GM18858 (cell line): ENCODE measurements around the gene NR5A2.

Experiments
- ATAC-seq: cut with Tn5 transposase; IDR thresholded peaks from one replicate; pipeline ENCODE4 v1.9.1; 2021; ENCODE audit not compliant: unreplicated experiment

The NR5A2 gene

GRCh38 chr1:200118779-200119505 lies 91.4 kb downstream of the NR5A2 start:
- ATAC-seq, result no peak

DNA sequence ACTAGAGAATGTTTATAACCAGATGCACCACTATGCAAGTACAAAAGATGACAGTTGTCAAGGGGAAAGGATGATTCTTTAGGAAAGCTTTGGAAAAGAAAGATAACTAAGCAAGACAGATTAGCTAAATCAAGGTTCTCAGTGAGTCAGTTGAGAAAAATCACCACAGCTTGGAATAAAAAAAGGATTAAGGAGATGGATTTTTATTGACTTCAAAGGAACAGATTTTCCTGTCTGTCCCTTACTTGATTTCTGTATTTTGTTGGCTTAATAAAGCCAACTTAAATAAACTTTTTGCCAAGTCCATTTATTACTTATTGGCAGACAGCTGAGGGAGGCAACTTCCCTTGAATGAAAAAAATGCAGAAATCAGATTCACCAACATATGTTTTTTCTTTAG lies 93.9 kb downstream of the NR5A2 start:
- ATAC-seq, result no peak

DNA sequence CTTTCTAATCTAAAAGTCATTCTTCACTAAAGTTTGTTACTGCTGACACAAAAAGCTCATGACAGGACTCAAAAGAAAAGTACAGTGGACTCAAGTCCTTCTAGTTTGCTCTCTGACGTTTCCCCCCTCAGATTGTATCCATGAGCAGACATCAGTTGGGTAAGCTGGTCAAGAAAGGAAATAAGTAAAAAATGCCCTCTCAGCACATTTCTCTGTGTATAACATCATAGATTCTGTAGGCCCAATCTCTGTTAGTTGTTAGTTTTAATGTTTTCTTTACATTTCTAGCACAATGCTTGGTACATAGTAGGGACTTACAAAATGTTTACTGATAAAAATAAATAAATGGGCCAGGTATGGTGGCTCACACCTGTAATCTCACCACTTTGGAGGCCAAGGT lies 96.8 kb downstream of the NR5A2 start:
- ATAC-seq, result no peak

- ATAC-seq, result no peak
These were observed 100.6 kb downstream of the NR5A2 start for GRCh38 chr1:200128081-200128480.

DNA sequence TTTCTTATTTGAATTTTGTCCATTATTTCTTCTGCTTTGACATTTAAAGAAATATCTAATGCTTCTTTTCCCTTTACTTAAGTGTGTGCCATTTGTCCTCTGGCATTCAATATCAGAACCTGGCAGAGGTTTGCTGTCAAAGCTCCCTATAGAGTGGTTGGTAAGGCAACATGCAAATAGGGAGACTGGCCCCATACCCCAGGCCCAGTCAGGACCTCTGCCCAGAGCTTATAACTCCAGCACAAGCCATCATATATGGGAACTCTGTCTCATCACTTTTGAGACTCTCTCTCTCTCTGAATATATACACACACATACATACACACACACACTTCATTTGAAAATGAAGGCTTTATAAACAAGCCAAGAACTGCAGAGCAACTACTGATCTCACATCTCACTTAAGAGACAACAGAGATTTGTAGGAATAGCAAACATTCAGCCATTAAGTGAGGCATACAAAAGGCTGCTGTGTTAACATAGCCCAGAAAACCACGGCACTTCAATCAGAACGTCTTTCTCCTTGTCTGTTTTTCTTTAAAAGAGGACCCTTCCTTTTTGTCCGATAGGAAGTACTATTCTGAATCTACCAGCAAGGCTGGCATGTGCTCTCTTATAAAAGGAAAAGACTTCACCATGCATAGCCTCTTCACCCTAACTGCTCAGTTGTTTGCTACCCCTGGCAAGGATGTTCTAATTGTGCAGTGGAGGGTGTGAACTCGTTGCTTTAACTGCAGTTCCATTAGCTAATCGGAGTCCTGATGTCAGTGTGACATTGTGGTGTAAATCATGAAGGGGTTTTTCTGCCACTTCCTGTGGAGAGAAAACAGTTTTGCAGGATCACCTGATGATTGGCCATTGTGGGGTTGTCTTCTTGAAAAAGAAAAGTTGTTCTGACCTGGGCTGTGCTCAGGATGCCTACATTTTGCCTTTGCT lies 101.7 kb downstream of the NR5A2 start:
- peak; percentile 60 for ATAC-seq

- ATAC-seq, result no peak
These were observed 103.0 kb downstream of the NR5A2 start for GRCh38 chr1:200130552-200130951.

DNA sequence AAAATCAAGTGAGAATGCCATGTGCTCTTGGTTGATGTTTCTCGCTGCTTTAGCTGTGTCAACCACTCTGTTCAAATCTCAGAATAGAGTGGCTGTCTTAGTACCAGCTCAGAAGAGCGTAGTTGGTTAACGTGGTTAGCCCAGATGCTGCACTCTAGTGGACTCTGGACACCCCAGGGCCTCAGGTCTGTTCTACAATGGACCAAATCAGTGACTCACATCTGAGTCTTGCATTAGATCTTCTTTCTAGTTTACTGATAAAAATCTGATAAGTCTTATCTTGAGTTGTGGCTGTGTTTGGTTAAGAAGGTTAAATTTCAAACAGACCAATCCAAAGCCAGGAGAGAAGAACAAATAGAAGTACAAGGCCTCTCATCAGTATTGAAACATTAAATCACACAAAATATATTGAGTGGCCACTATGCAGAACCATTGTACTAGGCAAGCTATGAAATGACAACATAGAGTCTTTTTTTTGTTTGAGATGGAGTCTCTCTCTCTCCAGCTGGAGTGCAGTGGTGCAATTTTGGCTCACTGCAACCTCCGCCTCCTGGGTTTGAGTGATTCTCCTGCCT lies 104.1 kb downstream of the NR5A2 start:
- ATAC-seq, result no peak

DNA sequence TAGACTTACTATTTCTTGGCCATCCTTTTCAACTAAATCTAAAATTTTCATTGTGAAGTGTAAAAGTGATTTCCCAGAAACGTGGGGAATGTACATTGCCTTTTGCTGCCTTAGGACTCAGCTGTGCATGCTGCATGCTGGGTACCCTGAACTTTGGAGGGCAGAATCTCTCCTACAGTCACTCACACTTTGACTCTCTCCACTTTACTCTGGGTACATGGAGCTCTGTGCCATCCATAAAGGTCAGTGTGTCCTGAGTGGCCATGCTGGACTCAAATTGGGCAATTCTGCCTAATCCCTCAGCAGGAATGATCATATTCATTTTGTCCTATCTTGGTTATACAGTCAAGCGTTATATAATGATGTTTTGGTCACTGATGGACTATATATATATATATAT lies 105.6 kb downstream of the NR5A2 start:
- no peak for ATAC-seq

- ATAC-seq, result no peak
These were observed 106.6 kb downstream of the NR5A2 start for GRCh38 chr1:200134116-200134515.

DNA sequence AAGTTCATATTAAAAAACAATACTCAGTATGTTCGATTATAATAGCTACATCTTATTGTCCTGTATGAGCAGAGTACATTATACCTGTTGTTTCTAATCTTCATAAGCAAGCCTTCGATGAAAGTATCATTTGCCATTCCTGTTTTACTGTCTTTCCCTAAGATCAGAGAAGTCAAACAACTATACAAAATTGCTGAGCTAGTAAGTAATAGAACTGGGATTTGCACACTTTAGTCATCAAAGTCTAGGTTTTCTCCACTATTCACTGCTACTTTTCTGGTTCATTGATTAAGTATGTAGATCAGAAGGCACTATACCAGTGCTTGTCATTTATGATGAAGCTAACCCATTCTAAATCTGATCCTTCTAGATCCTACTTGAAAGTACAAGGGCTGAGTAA lies 108.9 kb downstream of the NR5A2 start:
- ATAC-seq, result no peak

DNA sequence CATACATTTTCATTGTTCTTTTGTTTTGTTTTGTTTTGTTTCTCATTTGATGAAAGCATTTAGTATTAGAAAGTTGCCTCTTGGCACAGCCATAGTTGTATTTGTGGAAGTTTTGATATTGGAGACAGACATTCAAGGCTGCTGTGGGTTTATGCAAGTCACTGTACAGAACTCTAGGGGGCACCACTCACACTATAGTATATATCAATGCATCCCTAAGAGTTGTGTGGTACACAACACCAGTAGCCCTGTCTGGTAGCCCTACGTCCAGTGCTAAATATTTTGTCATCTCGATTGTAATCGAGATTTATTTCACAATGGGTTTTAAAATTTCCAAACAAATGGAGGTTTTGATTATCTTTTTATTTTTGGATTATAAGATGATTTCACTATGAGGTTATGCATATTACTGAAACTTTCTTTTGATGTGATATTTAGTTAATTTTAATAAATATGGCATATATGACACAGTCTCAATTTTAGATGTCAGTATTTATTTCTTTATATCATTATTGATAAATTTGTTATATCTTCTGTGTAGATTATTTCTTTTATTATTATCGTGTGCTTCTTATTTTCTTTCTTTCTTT lies 112.2 kb downstream of the NR5A2 start:
- ATAC-seq, result peak; percentile 91

- ATAC-seq, result no peak
These were observed 115.8 kb downstream of the NR5A2 start for GRCh38 chr1:200143347-200143746.

DNA sequence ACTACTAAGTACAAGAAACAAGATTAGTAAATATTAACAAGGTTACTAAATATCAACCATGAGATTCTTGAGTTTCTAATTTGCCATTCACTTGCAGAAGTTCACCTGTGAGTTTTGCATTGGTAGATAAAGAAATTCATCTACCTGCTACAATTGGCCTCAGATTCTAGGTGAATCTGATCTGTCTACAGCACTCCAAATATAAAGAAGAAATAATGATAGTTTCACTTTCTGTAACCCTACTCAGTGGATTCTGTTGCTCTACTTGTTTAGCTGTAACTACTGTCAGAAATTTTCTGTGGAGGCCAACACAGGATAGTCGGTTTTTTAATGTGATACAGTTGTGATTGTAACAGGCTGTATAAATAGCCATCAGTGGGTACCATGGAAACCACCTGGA lies 118.6 kb downstream of the NR5A2 start:
- no peak for ATAC-seq

- no peak for ATAC-seq
These were observed 119.6 kb downstream of the NR5A2 start for GRCh38 chr1:200147094-200147493.

DNA sequence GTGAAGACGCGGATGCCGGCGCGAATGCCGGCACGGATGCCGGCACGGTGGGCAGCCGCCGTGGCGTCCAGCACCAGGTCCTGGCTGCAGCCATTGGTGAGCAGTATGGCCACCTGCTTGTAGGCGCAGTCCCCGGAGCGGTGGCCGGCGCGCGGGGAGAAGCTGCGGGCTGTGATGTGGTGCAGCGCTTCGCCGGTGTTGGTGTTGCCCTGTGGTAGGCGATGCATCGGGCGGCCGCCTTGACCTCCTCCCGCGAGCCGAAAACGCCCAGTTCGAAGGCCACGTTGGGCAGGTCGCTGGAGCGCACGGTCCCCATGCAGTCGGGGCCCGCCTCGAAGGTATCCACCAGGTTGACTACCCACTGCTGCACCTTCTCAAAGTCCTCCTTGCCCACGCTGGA lies 120.2 kb downstream of the NR5A2 start:
- ATAC-seq, result no peak

DNA sequence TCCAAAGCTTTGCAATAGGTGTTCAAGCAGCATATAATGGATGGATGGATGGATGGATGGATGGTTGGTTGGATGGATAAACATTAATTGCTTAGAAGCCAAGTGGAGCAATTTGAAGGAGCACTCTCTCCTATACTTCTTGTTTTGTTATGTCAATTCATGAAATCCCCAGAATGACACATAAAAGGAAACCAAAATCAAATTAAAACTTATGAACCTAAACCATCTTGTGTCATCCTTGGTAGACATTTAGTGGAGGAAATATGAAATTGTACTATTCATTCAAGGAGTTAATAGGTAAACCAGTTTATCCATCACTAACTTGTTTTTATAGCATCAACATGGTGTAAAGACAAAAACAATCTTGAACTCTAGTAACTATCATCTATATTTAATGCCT lies 122.5 kb downstream of the NR5A2 start:
- no peak for ATAC-seq

- peak; percentile 32 for ATAC-seq
These were observed 123.2 kb downstream of the NR5A2 start for GRCh38 chr1:200150721-200151120.

DNA sequence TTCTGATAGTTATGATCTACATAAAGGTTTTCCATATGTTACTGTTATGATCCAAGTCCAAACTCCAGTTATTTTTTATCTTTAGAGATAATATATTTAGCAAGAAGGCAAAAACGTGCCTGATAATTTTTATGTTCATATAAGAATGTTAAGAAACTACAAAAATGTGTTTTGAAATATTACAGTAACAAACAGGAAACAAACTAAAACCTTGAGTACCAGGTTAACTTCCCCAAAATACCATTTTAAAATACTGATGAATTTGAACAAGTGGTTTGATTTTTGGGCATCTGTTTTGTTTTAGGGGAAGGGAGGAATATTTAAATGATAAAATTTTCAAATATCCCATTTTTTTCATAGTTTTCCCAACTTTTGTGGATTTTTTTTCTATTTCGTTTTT lies 124.8 kb downstream of the NR5A2 start:
- ATAC-seq, result no peak

GRCh38 chr1:200153277-200154055 lies 126.0 kb downstream of the NR5A2 start:
- ATAC-seq, result peak; percentile 43

DNA sequence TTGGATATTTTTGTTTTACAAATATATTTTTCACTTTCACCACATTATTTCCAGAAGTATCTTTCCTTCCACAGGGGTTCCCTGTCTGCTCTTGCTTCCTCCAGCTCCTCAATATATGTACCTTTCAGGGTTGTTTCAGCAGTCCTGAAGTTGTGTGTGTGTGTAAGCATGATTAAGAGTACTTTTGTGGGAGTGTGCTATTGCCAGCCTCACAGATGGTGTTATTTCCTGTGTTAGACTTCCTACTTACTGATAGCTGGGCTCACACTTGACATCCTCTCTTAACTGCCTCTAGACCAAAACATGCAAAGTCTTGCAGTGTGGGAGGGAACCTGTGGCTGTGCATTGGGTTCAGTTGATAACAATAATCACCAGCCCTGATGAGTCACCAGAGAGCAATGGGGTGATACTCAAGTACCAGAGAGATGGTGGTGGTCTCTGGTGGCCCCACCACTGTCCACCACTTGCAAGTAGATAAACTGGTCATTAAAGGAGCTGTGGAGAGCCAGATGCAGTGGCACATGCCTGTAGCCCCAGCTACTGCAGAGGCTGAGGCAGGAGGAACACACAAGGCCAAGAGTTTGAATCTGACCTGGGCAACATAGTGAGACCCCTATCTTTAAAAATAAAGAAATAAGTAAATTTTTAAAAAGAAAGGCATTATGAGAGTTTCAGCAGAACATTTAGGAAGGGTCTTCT lies 126.7 kb downstream of the NR5A2 start:
- peak; percentile 90 for ATAC-seq
